ENCODE data around the gene DNMT3L.
"Not testable (repeated sequence)": the region's sequence is repeated elsewhere in the genome, so short reads cannot be mapped to it uniquely, and the experiment has no call there.

DNMT3L gene

GRCh38 chr21:44241281-44241680 lies 20.4 kb downstream of the DNMT3L start:
- DNase-seq = not testable (repeated sequence)

GRCh38 chr21:44240842-44241241 lies 20.9 kb downstream of the DNMT3L start, which contains the start of gene ICOSLG:
Gene ICOSLG (minus strand): TSS chr21:44240943. CDS start chr21:44240817, 126 bp downstream.
- not testable (repeated sequence) for DNase-seq

DNA sequence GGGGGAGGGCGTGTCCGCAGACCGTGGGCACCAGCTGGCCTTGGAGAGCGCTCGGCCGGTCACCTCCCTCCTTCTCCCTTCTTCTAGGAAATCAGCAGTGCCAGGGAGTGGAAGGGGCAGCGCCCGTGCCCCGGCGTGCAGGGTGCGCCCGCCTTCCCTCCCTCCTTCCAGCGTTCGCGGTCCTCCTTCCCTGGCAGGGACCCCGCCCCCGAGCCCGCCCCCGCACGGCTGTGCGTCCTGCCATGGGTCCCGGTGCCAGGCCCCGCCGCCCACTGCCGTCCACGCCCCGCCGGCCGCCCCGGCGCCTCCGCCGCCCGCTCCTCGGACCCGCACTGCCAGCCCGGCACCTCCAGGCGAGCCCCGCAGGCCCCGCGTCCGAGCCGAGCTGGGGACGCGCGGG lies 21.3 kb downstream of the DNMT3L start:
- DNase-seq = not testable (repeated sequence)

GRCh38 chr21:44229561-44229960 lies 32.1 kb downstream of the DNMT3L start:
- DNase-seq = not testable (repeated sequence)

- DNase-seq = not testable (repeated sequence)
Measured at GRCh38 chr21:44228109-44228508, 33.6 kb downstream of the DNMT3L start.

GRCh38 chr21:44227614-44228013 lies 34.1 kb downstream of the DNMT3L start:
- not testable (repeated sequence) for DNase-seq

DNA sequence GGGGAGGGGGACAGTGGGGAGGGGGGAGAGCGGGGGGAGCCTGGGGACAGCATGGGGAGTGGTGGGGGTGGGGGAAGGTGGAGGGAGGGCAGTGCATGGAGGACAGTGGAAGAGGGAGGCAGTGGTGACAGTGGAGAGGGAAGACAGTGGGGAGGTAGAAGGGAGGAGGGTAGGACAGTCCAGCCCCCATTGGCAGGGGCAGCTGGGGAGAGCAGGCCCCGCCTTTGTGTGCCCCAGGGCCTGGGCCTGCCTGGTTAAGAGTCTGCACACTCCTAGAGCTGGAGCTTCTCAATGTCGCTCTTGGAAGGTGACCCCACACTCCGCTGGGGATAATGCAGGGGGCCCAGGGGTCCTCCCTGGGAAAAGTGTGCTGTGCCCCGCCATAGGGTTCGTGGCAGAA lies 36.1 kb downstream of the DNMT3L start:
- DNase-seq = not testable (repeated sequence)

DNA sequence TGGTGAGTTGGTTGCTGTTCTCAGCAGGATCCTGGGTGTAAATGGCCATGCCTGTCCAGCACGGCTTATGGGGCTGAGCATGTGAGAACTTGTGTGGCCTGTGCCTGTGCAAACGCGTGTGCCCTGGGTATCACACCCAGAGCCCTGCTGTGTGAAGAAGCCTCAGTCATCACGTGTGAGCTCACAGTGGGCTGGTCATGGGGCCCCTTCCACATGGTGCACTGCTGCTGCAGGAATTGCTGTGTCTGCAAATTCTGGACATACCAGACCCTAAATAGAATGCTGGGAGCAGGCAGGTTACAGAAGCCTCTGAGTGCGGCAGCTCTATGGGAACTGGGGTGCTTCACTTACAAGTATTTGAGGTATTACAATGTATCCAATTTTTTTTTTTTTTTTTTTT lies 38.4 kb downstream of the DNMT3L start:
- not testable (repeated sequence) for DNase-seq

DNA sequence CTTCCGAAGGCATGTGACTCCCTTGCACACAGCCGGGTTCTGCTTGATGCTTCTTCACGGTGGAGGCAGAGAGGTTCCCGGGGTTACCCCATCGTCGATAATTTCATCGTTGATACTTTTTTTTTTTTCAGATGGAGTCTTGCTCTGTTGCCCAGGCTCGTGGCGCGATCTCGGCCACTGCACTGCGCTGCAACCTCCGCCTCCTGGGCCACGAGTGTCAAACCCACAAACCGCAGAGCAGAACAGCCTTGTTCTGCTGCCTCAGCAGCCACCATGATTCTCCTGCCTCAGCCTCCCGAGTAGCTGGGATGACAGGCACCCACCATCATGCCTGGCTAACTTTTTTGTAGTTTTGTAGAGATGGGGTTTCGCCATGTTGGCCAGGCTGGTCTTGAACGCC lies 41.0 kb downstream of the DNMT3L start:
- not testable (repeated sequence) for DNase-seq

- not testable (repeated sequence) for DNase-seq
Measured at GRCh38 chr21:44218461-44218860, 43.2 kb downstream of the DNMT3L start.

GRCh38 chr21:44211978-44212377 lies 49.7 kb downstream of the DNMT3L start:
- DNase-seq = not testable (repeated sequence)

DNA sequence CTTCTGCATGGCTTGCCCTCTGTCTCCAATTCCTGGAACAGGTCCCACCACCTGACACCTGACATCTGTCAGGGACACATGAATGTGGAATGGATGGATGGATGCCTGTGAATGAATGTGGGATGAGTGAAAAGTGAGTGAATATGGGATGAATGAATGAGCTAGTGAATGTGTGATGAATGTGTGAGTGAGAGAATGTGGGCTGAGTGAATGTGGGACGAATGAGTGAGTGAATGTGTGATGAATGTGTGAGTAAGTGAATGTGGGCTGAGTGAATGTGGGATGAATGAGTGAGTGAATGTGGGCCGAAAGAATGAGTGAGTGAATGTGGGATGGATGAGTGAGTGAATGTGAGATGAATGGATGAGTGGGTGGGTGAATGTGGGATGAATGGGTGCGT lies 50.1 kb downstream of the DNMT3L start:
- DNase-seq = not testable (repeated sequence)

GRCh38 chr21:44207860-44208646 lies 53.6 kb downstream of the DNMT3L start:
- DNase-seq = not testable (repeated sequence)

DNA sequence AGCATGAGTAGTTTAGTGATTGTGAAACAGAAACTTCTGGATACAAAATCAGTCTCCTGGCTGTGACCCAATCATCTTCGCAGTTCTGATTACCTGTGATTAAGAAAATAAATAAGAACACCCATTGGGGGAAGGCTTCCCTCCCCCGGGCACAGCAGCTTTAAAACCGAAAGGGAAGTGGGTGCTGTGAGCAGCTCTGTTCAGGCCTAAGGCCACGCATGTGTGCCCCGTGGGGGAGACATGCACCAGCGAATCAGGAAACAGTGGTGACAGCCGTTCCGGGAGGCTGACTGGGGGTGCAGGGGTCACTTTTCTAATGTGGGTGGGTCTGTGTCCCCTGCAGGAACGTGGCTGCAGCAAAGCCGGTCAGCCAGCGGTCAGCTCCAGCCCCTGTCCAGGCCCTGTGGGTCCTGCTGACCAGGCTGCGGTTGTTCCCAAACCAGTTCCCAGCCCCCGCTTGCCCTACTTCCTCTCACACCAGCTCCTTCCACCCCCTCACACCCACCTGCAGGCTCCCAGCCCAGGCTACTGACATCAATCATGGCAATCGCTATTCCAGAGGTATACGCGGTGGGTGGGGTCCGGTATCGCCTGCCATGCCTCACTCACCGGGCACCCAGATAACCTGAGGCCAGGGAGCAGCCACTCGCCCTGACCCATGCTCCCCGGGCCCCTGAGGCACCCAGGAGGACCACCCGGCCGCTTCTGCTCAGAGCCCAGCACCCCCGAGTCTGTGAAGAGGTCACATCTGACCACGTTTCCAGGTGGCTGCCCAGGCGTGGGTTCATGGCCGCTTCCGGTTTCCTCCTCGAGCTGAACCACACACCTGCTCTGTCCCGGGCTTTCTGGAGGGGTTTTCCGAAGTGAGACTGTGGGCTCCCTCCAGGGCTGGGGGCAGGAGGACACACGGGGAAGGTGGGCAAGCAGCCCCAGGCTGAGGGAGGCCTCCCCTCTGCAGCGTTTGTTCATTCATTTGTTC lies 54.7 kb downstream of the DNMT3L start:
- not testable (repeated sequence) for DNase-seq

DNA sequence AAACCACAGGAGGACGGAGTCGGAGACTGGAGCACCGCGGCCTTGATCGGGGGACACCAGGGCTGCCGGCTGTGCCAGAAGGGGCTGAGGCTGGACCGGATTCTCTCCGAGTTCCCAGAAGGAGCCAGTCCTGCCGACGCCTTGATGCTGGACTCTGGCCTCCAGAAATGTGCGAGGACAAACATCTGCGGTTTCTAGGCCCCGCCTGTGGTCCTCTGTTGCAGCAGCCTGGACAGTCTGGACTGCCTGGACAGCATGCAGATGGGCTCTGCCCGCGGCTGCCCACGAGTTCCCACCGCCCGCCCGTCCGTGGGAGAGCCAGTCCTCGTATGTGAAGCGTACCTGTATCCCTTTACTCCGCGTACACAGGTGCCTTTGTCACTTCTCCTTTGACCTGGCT lies 55.5 kb downstream of the DNMT3L start:
- DNase-seq = not testable (repeated sequence)

GRCh38 chr21:44202590-44203299 lies 59.0 kb downstream of the DNMT3L start:
- not testable (repeated sequence) for DNase-seq

- DNase-seq = not testable (repeated sequence)
Measured at GRCh38 chr21:44199997-44200396, 61.7 kb downstream of the DNMT3L start.

DNA sequence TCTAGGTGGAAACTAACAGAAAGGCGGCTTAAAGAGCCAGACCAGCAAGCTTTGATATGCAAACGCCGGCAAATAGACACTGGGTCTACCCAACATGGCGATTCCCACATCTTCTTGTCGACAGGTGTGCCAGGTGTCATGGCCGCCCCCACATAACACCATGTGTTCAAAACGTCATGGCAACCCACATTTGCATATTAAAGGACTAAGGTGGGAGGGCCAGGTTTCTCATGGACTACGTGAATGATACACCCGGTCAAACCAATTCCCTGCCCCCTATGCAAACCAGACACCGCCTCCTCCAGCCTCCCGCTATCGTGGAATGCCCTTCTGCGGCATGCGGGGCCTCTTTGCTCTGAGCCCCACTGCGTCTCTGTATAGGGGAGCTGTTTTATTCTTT lies 62.2 kb downstream of the DNMT3L start:
- DNase-seq = no peak

DNA sequence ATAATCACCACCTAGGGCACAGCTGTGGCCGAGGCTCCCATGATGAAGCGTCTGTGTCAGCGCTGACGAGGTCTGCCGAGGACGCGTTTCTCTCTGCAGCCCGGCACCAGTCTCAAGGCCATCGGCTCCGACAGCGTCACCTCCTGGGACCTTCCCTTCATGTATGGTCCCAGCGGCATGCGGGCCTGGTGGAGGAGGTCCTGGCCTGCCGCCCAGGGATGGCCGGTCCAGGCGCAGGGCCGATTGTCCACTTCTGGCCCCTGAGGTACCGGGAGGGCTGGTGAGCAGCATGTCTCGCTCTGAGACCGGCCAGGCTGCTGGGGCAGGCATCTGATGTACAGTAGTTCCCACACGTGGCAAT lies 64.6 kb downstream of the DNMT3L start:
- not testable (repeated sequence) for DNase-seq

All from NCI-H446 (cell line).